DOHH2 (cell line): ENCODE measurements around the gene FXYD1.

Experiments used
- H3F3A ChIP-seq: fragments of 200-600 bp; sonication (generic), shearing (Covaris generic); 2 replicates; pipeline ENCODE4 v1.6.0; 2016; ENCODE audit warnings: antibody characterized with exemption, mild to moderate bottlenecking; ENCODE audit not compliant: control insufficient read depth, insufficient read depth
- H3K27ac ChIP-seq: fragments of 200-600 bp; sonication (generic); 2 replicates; pipeline ENCODE4 v1.5.1; 2014; ENCODE audit warnings: low read depth, mild to moderate bottlenecking, low read length, moderate library complexity
- H3K27me3 ChIP-seq: fragments of 200-600 bp; sonication (generic); 2 replicates; pipeline ENCODE4 v1.6.1; 2014; ENCODE audit warnings: mild to moderate bottlenecking, low read length, mixed read lengths; ENCODE audit not compliant: control insufficient read depth
- H3K36me3 ChIP-seq: fragments of 200-600 bp; sonication (generic); 2 replicates; pipeline ENCODE4 v1.6.1; 2014; ENCODE audit warnings: mild to moderate bottlenecking, low read length, moderate library complexity, mixed read lengths; ENCODE audit not compliant: control insufficient read depth
- H3K4me1 ChIP-seq: fragments of 200-600 bp; sonication (generic); 2 replicates; pipeline ENCODE4 v1.6.1; 2014; ENCODE audit warnings: mild to moderate bottlenecking, low read length, mixed read lengths; ENCODE audit not compliant: control insufficient read depth
- H3K4me2 ChIP-seq: fragments of 200-600 bp; sonication (generic); 2 replicates; pipeline ENCODE4 v1.6.0; 2014; ENCODE audit warnings: mild to moderate bottlenecking, low read length, moderate library complexity
- H3K4me3 ChIP-seq: fragments of 200-600 bp; sonication (generic); 2 replicates; pipeline ENCODE4 v1.5.1; 2014; ENCODE audit warnings: mild to moderate bottlenecking, low read length, mixed read lengths
- H3K79me2 ChIP-seq: fragments of 200-600 bp; sonication (generic); 2 replicates; pipeline ENCODE4 v1.6.1; 2014; ENCODE audit warnings: mild to moderate bottlenecking, low read length, mixed read lengths; ENCODE audit not compliant: control insufficient read depth
- H3K9me2 ChIP-seq: fragments of 200-600 bp; sonication (generic); replicated peaks from 2 replicates; pipeline ENCODE4 v1.6.1; 2014; ENCODE audit warnings: mild to moderate bottlenecking, low read length, mixed read lengths; ENCODE audit not compliant: control insufficient read depth
- H3K9me3 ChIP-seq: fragments of 200-600 bp; sonication (generic); 2 replicates; pipeline ENCODE4 v1.6.1; 2014; ENCODE audit warnings: antibody characterized with exemption, low read length, mixed read lengths; ENCODE audit not compliant: control insufficient read depth, insufficient read depth
- H4K20me1 ChIP-seq: fragments of 200-600 bp; sonication (generic); 2 replicates; pipeline ENCODE4 v1.6.0; 2014; ENCODE audit warnings: low read depth, mild to moderate bottlenecking, antibody characterized with exemption, low read length, moderate library complexity; ENCODE audit not compliant: control insufficient read depth, insufficient read depth
- EZH2phosphoT487 ChIP-seq: fragments of 200-600 bp; sonication (generic); IDR thresholded peaks from 2 replicates; pipeline ENCODE4 v1.6.1; 2017; ENCODE audit warnings: borderline replicate concordance, mild to moderate bottlenecking, antibody characterized with exemption, low read length, moderate library complexity, mixed read lengths
- TF ChIP-seq, protein P1 (sequence below): fragments of 200-600 bp; sonication (generic); IDR thresholded peaks from one replicate; pipeline ENCODE4 v1.5.1; 2014; ENCODE audit warnings: antibody characterized with exemption, mild to moderate bottlenecking, low read depth, low read length; ENCODE audit not compliant: poor library complexity, severe bottlenecking

Gene FXYD1

DNA sequence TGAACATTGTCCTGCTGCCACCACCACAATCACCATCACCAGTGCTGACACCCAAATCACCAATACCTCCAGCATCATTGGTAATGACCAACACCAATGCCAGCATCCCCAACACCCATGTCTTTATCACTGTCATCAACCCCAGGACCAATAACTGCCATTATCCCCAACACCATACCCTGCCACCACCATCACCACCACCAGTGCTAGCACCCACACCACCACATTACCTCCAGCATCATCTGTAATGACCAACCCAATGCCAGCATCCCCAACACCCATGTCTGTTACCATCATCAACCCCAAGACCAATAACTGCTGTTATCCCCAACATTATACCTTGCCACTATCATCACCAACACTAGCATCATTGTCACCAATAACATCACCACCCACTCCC is 6.4 kb upstream of the FXYD1 start:
- Histone ChIP-seq H3K4me3 (no peak overlapping the region), H3K4me1 (peaks cover 3% of the 10 kb centered on the region; the same call in 1 of the 2 replicates), H3K79me2 (no peaks in the 10 kb centered on the region), H3K9me2 (no peaks in the 10 kb centered on the region), H3K36me3 (no peaks in the 10 kb centered on the region), H3K27me3 (peaks cover 12% of the 10 kb centered on the region), H3K4me2 (no peak overlapping the region), H3K9me3 (no peaks in the 10 kb centered on the region), H3F3A (no peaks in the 10 kb centered on the region), H4K20me1 (no peaks in the 10 kb centered on the region), H3K27ac (no peak overlapping the region)
- TF ChIP-seq EZH2phosphoT487 = no peak
- TF ChIP-seq, protein P1, sequence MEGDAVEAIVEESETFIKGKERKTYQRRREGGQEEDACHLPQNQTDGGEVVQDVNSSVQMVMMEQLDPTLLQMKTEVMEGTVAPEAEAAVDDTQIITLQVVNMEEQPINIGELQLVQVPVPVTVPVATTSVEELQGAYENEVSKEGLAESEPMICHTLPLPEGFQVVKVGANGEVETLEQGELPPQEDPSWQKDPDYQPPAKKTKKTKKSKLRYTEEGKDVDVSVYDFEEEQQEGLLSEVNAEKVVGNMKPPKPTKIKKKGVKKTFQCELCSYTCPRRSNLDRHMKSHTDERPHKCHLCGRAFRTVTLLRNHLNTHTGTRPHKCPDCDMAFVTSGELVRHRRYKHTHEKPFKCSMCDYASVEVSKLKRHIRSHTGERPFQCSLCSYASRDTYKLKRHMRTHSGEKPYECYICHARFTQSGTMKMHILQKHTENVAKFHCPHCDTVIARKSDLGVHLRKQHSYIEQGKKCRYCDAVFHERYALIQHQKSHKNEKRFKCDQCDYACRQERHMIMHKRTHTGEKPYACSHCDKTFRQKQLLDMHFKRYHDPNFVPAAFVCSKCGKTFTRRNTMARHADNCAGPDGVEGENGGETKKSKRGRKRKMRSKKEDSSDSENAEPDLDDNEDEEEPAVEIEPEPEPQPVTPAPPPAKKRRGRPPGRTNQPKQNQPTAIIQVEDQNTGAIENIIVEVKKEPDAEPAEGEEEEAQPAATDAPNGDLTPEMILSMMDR = no peak

DNA sequence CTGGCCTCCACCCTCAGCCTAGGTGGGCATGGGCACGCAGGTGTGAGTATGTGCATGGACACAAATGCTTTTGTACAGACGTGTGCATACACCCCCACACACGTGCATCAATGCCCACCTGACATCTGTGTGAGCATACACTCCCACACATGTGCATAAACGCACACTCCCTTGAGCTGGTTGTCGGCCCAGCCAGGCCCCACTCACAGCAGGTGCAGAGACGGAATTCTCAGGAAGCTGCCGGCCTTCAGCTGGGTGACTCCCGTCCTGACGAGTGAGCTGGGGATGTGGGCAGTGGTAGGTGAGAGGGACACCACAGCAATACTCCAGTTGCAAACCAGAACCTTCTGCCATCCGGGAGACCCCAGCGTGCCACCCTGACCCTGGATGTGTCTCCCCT is 4.8 kb upstream of the FXYD1 start:
- Histone ChIP-seq H4K20me1 (no peaks in the 10 kb centered on the region), H3K36me3 (no peaks in the 10 kb centered on the region), H3F3A (no peaks in the 10 kb centered on the region), H3K4me3 (no peak overlapping the region), H3K79me2 (no peaks in the 10 kb centered on the region), H3K4me2 (no peak overlapping the region), H3K4me1 (peaks cover 5% of the 10 kb centered on the region; the same call in 1 of the 2 replicates), H3K9me2 (no peaks in the 10 kb centered on the region), H3K27me3 (peaks cover 14% of the 10 kb centered on the region), H3K9me3 (no peaks in the 10 kb centered on the region), H3K27ac (no peak overlapping the region)
- no peak for TF ChIP-seq EZH2phosphoT487
- TF ChIP-seq, protein P1 = no peak

DNA sequence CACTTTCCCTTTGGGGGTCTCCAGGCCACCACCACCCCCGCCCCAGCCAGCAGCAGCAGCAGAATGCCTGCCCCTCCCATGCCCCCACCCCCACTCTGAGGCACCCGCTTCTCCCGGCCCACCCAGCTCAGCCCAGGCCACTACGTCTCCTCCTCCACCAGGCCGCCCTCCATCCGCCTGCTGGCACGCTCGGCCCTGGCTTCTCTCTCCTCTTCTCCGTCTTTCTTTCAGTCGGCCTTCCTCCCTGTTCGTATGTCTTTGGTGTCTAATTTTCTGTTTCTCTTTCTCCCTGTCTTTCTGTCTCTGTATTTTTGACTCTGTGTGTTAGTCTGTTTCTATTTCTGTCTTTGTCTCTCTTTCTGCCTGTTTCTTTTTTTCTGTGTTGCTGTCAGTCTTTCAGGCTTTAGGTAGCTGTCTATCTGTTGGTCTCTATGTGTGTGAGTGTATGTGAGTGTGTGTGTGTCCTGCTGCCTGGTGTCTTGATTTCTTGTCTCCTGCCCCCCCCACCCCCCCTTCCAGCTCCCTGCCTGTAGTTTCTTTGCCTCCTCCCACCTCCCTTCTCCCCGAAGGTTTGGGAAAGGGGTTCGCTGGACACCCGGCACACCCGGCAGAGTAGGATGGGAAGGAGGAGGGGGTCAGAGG is 3.9 kb upstream of the FXYD1 start, which contains the start of gene LGI4:
Gene LGI4 (minus strand): TSS at position 459 of the 642 bp plus-strand sequence. CDS start 379 bp downstream, at position 80.
- H3K27ac ChIP-seq = no peak within 1 kb of the TSS
- H3F3A ChIP-seq = no peaks in the 10 kb centered on the region
- peaks cover 14% of the 10 kb centered on the region for H3K27me3 ChIP-seq
- TF ChIP-seq, protein P1 = no peak
- TF ChIP-seq EZH2phosphoT487 = no peak
- H3K9me2 ChIP-seq = no peaks in the 10 kb centered on the region
- H3K4me3 ChIP-seq = no peak within 1 kb of the TSS
- H3K4me1 ChIP-seq = peaks cover 5% of the 10 kb centered on the region; the same call in 1 of the 2 replicates
- no peaks in the 10 kb centered on the region for H3K36me3 ChIP-seq
- H3K79me2 ChIP-seq = no peaks in the 10 kb centered on the region
- no peak within 1 kb of the TSS for H3K4me2 ChIP-seq
- no peaks in the 10 kb centered on the region for H4K20me1 ChIP-seq
- no peaks in the 10 kb centered on the region for H3K9me3 ChIP-seq
